Gastrocnemius medialis (tissue), 4 donors: ENCODE results near the gene SDK2. TPM values are rescaled to one million over a fixed set of nuclear protein-coding genes. Genes with fewer than 3 reads are reported as not detected.

Experiments
- ATAC-seq, 2 donors: fragments of 150-250 bp; one replicate each; pipeline ENCODE4 v1.9.1; 2016
- DNase-seq, 2 donors: peaks; one replicate each; pipeline ENCODE4 v3.0.0-alpha.2; 2019
- H3K27ac ChIP-seq, 4 donors: fragments of 200-600 bp; sonication (generic); 1 replicate in 1 of 4; 2 replicates in 3 of 4; pipeline ENCODE4 v1.5.1; 2016 to 2018; ENCODE audit warnings: mild to moderate bottlenecking in 2 of 4, moderate library complexity in 1 of 4
- H3K27me3 ChIP-seq, 3 donors: fragments of 200-600 bp; sonication (generic) in 2 of 3; 1 replicate in 1 of 3; 2 replicates in 2 of 3; pipeline versions ENCODE4 v1.5.1 to v1.6.0; 2016 to 2019; ENCODE audit warnings: mild to moderate bottlenecking in 1 of 3, moderate library complexity in 1 of 3
- H3K36me3 ChIP-seq, 2 donors: fragments of 200-600 bp; sonication (generic) in 1 of 2; one replicate each; pipeline ENCODE4 v1.5.1; 2017 to 2018
- H3K4me1 ChIP-seq, 2 donors: fragments of 200-600 bp; sonication (generic) in 1 of 2; one replicate each; pipeline ENCODE4 v1.5.1; 2016 to 2017; ENCODE audit warnings: mild to moderate bottlenecking in 2 of 2
- H3K4me3 ChIP-seq, 4 donors: fragments of 200-600 bp; sonication (generic) in 3 of 4; 1 replicate in 1 of 4; 2 replicates in 3 of 4; pipeline ENCODE4 v1.5.1; 2016 to 2019; ENCODE audit warnings: mild to moderate bottlenecking in 2 of 4
- H3K9me3 ChIP-seq, 3 donors: fragments of 200-600 bp; sonication (generic) in 2 of 3; 1 replicate in 1 of 3; 2 replicates in 2 of 3; pipeline ENCODE4 v1.5.1; 2016 to 2019
- POLR2A ChIP-seq, 2 donors: fragments of 450-650 bp; IDR thresholded peaks; one replicate each; pipeline ENCODE4 v1.6.1; 2017; ENCODE audit warnings: antibody characterized with exemption in 2 of 2, mild to moderate bottlenecking in 2 of 2, moderate library complexity in 2 of 2
- in situ Hi-C, 4 donors: fragments of 200-750 bp; cut with MboI; loops; one replicate each; pipeline versions ENCODE4 v1.15.0 to v1.8.0; 2017; ENCODE audit warnings: low sequenced_read_pairs in 4 of 4
- intact Hi-C: fragments of 100-400 bp; cut with DNase I; formaldehyde crosslinking; loops from one replicate; pipeline ENCODE4 v1.15.1; 2023; ENCODE audit warnings: low total_unique reads
- total RNA-seq, 4 donors: library from RNA; depleted of rRNA; stranded (reverse); fragments of >200 nt; gene quantifications; one replicate each; pipeline versions ENCODE4 v1.1.0 to v1.2.3, GENCODE V29; 2016
- TF ChIP-seq, protein P1 (sequence below), 5 experiments: fragments of 450-650 bp in 3 of 5; fragments of 200-600 bp in 2 of 5; sonication (generic) in 2 of 5; IDR thresholded peaks in 4 of 5; conservative IDR thresholded peaks in 1 of 5; 1 replicate in 4 of 5; 2 replicates in 1 of 5; pipeline ENCODE4 v1.5.1; 2016 to 2019; ENCODE audit warnings: antibody characterized with exemption in 5 of 5, mild to moderate bottlenecking in 3 of 5, moderate library complexity in 3 of 5

SDK2 gene
- total RNA-seq, 4 donors from 2014 or later: 0.02 to 0.31 (median 0.13) TPM

DNA sequence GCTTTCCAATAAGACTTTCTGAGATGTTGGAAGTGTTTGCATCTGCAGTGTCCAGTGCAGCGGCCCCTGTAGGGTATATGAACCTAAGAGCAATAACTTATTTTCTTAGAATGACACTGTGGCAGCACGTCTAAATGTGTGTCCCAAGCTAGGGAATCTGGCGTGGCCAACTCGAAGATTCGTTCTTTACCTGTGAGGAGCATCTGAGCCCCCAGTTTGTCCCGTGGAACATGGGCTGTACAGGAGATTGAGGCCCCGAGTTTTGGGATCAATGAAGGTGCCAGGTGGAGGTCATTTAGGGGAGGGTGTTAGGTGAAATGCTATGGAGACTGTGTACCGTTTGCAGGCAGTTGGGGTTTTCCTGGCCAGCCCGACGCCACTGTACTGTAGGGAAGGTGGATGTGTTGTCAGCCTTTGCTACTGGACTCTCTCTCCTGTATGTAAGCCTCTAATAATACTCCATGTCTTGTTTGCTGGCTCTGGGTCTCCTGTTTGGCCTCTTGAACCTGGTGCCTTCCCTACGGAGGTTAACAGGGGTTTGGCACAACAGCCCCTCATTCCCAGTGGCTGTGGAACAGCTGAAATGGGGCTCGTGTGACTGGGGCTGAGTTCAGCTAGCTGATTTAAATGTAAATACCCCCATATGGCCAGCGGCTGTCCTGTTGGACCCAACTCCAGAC, 45.5 kb upstream of the SDK2 start:
- Histone ChIP-seq H3K9me3 (no peaks in the 10 kb centered on the region), H3K4me1 (no peaks in the 10 kb centered on the region)
- no peak for DNase-seq

DNA sequence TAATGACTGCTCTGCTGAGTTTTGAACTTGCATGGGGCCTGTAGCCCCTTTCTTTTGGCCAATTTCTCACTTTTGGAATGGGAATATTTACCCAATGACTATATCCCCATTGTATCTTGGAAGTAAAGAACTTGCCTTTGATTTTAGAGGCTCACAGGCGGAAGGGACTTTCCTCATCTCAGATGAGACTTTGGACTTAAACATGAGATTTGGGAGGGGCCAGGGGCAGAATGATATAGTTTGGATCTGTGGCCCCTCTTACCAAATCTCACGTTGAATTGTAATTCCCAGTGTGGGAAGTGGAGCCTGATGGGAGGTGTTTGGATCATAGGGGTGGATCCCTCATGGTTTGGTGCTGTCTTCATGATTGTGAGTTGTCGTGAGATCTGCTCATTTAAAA, 42.7 kb upstream of the SDK2 start:
- DNase-seq (no peak), ATAC-seq (no peak)
- H3K4me1 ChIP-seq: no peaks in the 10 kb centered on the region
- TF ChIP-seq POLR2A (IDR thresholded peaks at IDR 0.05): no peak
- TF ChIP-seq, protein P1, sequence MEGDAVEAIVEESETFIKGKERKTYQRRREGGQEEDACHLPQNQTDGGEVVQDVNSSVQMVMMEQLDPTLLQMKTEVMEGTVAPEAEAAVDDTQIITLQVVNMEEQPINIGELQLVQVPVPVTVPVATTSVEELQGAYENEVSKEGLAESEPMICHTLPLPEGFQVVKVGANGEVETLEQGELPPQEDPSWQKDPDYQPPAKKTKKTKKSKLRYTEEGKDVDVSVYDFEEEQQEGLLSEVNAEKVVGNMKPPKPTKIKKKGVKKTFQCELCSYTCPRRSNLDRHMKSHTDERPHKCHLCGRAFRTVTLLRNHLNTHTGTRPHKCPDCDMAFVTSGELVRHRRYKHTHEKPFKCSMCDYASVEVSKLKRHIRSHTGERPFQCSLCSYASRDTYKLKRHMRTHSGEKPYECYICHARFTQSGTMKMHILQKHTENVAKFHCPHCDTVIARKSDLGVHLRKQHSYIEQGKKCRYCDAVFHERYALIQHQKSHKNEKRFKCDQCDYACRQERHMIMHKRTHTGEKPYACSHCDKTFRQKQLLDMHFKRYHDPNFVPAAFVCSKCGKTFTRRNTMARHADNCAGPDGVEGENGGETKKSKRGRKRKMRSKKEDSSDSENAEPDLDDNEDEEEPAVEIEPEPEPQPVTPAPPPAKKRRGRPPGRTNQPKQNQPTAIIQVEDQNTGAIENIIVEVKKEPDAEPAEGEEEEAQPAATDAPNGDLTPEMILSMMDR (IDR thresholded peaks at IDR 0.05 in 4 of 5, conservative IDR thresholded peaks at IDR 0.05 in 1 of 5): no peak
- H3K27me3 ChIP-seq: peaks cover 0 to 3% (median 0%) of the 10 kb centered on the region in 3 donors
- no peak overlapping the region for H3K4me3 ChIP-seq
- no peaks in the 10 kb centered on the region for H3K9me3 ChIP-seq
- no peaks in the 10 kb centered on the region for H3K36me3 ChIP-seq
- in situ Hi-C loops: no loop called here
- H3K27ac ChIP-seq: no peak overlapping the region
- intact Hi-C loops: loop anchor here (10.0 kb wide), 1 partner anchor 58 kb away; no protein-coding TSS in a partner anchor

More for the DNA sequence above, 45.5 kb upstream of the SDK2 start:
- H3K4me3 ChIP-seq: no peak overlapping the region
- no peaks in the 10 kb centered on the region for H3K27me3 ChIP-seq
- in situ Hi-C loops (no loop called here), intact Hi-C loops (loop anchor here (10.0 kb wide), 1 partner anchor 55 kb away; no protein-coding TSS in a partner anchor)
- H3K36me3 ChIP-seq: no peaks in the 10 kb centered on the region
- ATAC-seq: no peak
- no peak overlapping the region for H3K27ac ChIP-seq
- TF ChIP-seq, protein P1 (IDR thresholded peaks at IDR 0.05 in 4 of 5, conservative IDR thresholded peaks at IDR 0.05 in 1 of 5): no peak
- TF ChIP-seq POLR2A (IDR thresholded peaks at IDR 0.05): no peak

DNA sequence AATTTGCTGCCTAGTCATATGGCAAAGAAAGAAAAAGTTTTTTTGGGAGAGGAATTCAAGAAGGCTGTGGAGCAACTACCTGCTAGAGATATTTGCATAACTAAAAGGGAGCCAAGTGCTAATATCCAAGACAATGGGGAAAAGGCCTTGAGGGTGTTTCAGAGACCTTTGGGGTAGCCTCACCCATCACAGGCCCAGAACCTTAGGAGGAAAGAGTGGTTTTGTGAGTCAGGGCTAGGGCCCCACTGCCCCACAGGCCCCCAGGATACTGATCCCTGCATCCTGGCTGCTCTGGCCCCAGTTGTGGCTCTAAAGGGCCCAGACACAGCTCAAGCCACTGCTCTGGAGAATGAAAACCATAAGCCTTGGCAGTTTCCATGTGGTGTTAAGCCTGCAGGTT, 41.9 kb upstream of the SDK2 start:
- no peaks in the 10 kb centered on the region for H3K36me3 ChIP-seq
- H3K4me1 ChIP-seq: no peaks in the 10 kb centered on the region
- H3K9me3 ChIP-seq: no peaks in the 10 kb centered on the region
- no peak for TF ChIP-seq POLR2A (IDR thresholded peaks at IDR 0.05)
- TF ChIP-seq, protein P1 (IDR thresholded peaks at IDR 0.05 in 4 of 5, conservative IDR thresholded peaks at IDR 0.05 in 1 of 5): no peak
- H3K4me3 ChIP-seq: no peak overlapping the region
- in situ Hi-C loops: no loop called here
- intact Hi-C loops: loop anchor here (10.0 kb wide), 1 partner anchor 59 kb away; no protein-coding TSS in a partner anchor
- peaks cover 0 to 3% (median 0%) of the 10 kb centered on the region in 3 donors for H3K27me3 ChIP-seq
- no peak for ATAC-seq
- H3K27ac ChIP-seq: no peak overlapping the region
- DNase-seq: no peak

DNA sequence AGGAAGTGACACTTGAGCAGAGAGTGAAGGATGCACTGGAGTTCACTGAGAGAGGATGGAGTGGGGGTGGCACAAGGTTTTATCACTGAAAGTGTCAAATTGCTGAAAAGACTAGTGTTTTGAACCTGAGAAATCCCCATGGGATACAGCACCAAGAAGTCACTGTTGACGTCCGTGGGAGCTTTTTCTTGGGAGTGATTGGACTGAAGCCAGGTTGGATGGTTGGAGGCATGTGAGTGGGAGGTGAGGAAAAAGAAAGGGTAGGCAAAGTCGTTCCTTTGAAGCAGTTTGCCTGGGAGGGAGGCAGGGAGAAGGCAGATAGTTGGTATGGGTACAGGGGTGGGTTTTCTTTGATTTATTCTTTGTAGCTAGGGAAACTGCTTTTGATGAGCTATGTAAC, 39.9 kb upstream of the SDK2 start:
- Histone ChIP-seq H3K4me1 (no peaks in the 10 kb centered on the region), H3K36me3 (no peaks in the 10 kb centered on the region), H3K4me3 (no peak overlapping the region), H3K27ac (no peak overlapping the region), H3K27me3 (peaks cover 0 to 3% (median 0%) of the 10 kb centered on the region in 3 donors), H3K9me3 (no peaks in the 10 kb centered on the region)
- no peak for ATAC-seq
- intact Hi-C loops: loop anchor here (10.0 kb wide), 1 partner anchor 61 kb away; no protein-coding TSS in a partner anchor
- in situ Hi-C loops: no loop called here
- no peak for DNase-seq
- TF ChIP-seq, protein P1 (IDR thresholded peaks at IDR 0.05 in 4 of 5, conservative IDR thresholded peaks at IDR 0.05 in 1 of 5): no peak
- no peak for TF ChIP-seq POLR2A (IDR thresholded peaks at IDR 0.05)
